Measurements from ENCODE around the gene ZMIZ1.

- TF ChIP-seq, protein P1, sequence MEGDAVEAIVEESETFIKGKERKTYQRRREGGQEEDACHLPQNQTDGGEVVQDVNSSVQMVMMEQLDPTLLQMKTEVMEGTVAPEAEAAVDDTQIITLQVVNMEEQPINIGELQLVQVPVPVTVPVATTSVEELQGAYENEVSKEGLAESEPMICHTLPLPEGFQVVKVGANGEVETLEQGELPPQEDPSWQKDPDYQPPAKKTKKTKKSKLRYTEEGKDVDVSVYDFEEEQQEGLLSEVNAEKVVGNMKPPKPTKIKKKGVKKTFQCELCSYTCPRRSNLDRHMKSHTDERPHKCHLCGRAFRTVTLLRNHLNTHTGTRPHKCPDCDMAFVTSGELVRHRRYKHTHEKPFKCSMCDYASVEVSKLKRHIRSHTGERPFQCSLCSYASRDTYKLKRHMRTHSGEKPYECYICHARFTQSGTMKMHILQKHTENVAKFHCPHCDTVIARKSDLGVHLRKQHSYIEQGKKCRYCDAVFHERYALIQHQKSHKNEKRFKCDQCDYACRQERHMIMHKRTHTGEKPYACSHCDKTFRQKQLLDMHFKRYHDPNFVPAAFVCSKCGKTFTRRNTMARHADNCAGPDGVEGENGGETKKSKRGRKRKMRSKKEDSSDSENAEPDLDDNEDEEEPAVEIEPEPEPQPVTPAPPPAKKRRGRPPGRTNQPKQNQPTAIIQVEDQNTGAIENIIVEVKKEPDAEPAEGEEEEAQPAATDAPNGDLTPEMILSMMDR (IDR thresholded peaks at IDR 0.05): no peak
- TF ChIP-seq EP300 (IDR thresholded peaks at IDR 0.05) (no peak), POLR2A (IDR thresholded peaks at IDR 0.05) (no peak), POLR2AphosphoS5 (IDR thresholded peaks at IDR 0.05) (no peak)
Observed at GRCh38 chr10:79324032-79324695, 255.4 kb downstream of the ZMIZ1 start.

Data from suprapubic skin (tissue), 4 donors.